ENCODE results near the gene C1orf87. TPM values are rescaled to one million over a fixed set of nuclear protein-coding genes. Genes with fewer than 3 reads are reported as not detected.

The C1orf87 gene
- total and polyA plus RNA-seq, 11 donors, result not detected

DNA sequence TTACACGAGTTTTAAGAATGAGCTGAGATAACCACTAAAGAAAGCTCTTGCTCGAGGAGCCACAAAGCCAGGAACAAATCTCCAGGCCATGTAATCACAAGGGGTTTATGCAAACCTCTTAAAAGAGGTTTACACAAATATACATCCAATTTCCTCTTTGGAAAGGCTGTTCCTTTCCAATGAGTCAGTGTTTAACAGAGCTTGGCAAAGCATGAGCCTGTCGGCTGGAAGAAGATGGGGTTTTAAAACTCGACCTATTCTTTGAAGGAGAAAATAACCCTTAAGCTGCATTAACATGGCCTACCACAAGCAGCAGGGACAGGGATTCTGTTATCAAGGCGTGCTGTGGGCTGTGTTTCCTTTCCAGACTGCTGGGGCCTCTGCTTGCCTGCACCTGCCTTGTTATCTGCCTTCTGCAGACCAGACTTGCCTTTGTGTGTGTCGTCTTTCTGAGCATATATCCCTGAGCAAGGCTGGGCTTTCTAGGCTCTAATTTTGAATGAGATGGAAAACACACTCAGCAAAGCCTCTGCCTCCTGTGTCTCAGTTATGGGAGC, 106.4 kb downstream of the C1orf87 start:
- ATAC-seq (no peak), DNase-seq (no peak)
- WGBS, 4 donors, result 37 to 48% (median 45%) methylated on average over 6 of the region's 6 CpGs
- H3K4me3 ChIP-seq, result no peak overlapping the region
- H3K4me1 ChIP-seq, result peaks cover 0 to 8% (median under 1%) of the 10 kb centered on the region in 12 donors
- H3K36me3 ChIP-seq, result no peaks in the 10 kb centered on the region
- intact Hi-C loops (cut with DNase I), result no loop called here
- H3K9me3 ChIP-seq, result no peaks in the 10 kb centered on the region
- no peak overlapping the region for H3K27ac ChIP-seq
- no peaks in the 10 kb centered on the region for H3K27me3 ChIP-seq
- TF ChIP-seq, protein P1, sequence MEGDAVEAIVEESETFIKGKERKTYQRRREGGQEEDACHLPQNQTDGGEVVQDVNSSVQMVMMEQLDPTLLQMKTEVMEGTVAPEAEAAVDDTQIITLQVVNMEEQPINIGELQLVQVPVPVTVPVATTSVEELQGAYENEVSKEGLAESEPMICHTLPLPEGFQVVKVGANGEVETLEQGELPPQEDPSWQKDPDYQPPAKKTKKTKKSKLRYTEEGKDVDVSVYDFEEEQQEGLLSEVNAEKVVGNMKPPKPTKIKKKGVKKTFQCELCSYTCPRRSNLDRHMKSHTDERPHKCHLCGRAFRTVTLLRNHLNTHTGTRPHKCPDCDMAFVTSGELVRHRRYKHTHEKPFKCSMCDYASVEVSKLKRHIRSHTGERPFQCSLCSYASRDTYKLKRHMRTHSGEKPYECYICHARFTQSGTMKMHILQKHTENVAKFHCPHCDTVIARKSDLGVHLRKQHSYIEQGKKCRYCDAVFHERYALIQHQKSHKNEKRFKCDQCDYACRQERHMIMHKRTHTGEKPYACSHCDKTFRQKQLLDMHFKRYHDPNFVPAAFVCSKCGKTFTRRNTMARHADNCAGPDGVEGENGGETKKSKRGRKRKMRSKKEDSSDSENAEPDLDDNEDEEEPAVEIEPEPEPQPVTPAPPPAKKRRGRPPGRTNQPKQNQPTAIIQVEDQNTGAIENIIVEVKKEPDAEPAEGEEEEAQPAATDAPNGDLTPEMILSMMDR (IDR thresholded peaks at IDR 0.05), result no peak
- no peak for TF ChIP-seq POLR2A (IDR thresholded peaks at IDR 0.05)

DNA sequence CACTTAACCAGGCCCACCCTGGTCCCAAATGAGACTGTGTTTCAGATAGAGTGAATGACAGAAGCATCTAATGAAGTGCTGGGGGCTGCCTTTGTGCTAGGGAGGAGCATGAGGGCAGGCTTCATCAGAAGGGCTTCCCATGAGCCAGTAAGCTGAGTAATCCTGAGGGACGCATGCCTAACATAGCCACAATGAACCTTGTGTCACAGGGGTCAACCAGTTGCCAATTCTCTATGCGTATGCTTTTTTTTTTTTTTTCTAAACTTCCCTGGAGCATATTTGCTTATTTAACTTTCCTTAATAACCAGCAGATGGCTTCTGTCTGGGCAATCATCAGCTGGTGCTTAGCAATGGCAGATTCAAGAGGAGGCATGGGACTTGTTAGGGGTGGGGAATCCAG, 121.5 kb downstream of the C1orf87 start:
- 80 to 89% (median 82%) methylated on average over 2 of the region's 2 CpGs for WGBS, 4 donors

DNA sequence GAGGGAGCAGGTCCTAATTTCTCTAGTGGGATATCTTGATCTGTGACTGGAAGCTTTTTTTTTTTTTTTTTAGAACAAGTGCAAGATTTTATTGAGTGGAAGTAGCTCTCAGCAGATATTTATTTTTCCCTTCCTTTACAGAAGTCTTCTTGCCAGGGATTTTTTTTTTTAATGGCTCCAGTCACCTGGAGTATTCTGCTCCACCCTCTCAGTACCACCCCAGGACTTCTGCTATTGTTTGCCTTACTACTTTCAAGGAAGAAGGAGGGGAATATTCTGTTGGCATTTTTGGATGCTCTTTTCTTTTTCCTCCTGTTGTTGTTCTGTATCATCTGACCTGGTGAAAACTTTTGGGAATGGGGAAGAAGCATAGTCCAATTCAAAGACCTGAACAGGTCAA, 123.9 kb downstream of the C1orf87 start:
- Histone ChIP-seq H3K9me3 (no peaks in the 10 kb centered on the region), H3K36me3 (no peaks in the 10 kb centered on the region), H3K27ac (no peak overlapping the region), H3K4me1 (peaks cover 0 to 13% (median 0%) of the 10 kb centered on the region in 12 donors), H3K27me3 (no peaks in the 10 kb centered on the region), H3K4me3 (no peak overlapping the region)
- ATAC-seq (no peak), DNase-seq (no peak)
- intact Hi-C loops (cut with DNase I), result loop anchor here in 2 of 10 donors (10.0 kb wide), 2 partner anchors 1215 to 1435 kb away; no protein-coding TSS in a partner anchor
- no peak for TF ChIP-seq POLR2A (IDR thresholded peaks at IDR 0.05)
- TF ChIP-seq, protein P1 (IDR thresholded peaks at IDR 0.05), result no peak

More for the DNA sequence above, 121.5 kb downstream of the C1orf87 start:
- H3K27ac ChIP-seq, result no peak overlapping the region
- no peak overlapping the region for H3K4me3 ChIP-seq
- H3K27me3 ChIP-seq, result no peaks in the 10 kb centered on the region
- H3K4me1 ChIP-seq, result peaks cover 0 to 2% (median 0%) of the 10 kb centered on the region in 12 donors
- TF ChIP-seq, protein P1 (IDR thresholded peaks at IDR 0.05), result no peak
- no peak for TF ChIP-seq POLR2A (IDR thresholded peaks at IDR 0.05)
- no peaks in the 10 kb centered on the region for H3K9me3 ChIP-seq
- intact Hi-C loops (cut with DNase I), result no loop called here
- no peaks in the 10 kb centered on the region for H3K36me3 ChIP-seq
- DNase-seq (no peak), ATAC-seq (no peak)

DNA sequence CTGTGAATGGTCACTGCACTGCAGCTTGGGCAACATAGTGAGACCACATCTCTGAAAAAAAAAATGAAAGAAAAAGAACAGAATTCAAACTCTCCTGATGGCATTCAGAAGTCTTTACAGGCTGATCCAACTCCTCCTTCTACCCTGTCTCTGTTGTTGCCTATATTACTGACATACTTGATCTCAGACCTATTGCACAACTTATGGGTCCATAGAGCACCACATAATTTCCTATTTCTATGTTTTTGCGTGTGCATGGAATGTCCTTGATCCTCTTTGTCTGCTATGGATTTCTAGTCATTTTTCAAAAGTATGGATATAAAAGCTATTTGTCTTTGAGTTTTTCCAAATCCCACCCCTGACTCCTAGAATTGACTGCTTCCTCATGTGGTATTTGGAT, 124.6 kb downstream of the C1orf87 start:
- intact Hi-C loops (cut with DNase I), result loop anchor here in 2 of 10 donors (10.0 kb wide), 2 partner anchors 1214 to 1434 kb away; no protein-coding TSS in a partner anchor
- Histone ChIP-seq H3K36me3 (no peaks in the 10 kb centered on the region), H3K27me3 (no peaks in the 10 kb centered on the region), H3K4me3 (no peak overlapping the region), H3K9me3 (no peaks in the 10 kb centered on the region), H3K4me1 (peaks cover 0 to 13% (median 0%) of the 10 kb centered on the region in 12 donors), H3K27ac (no peak overlapping the region)
- WGBS, 4 donors, result 67 to 86% (median 73%) methylated on average over 1 of the region's 1 CpG
- no peak for DNase-seq
- no peak for ATAC-seq
- TF ChIP-seq, protein P1 (IDR thresholded peaks at IDR 0.05), result no peak
- TF ChIP-seq POLR2A (IDR thresholded peaks at IDR 0.05), result no peak

All from heart left ventricle (tissue), 16 donors.